Measurements from ENCODE around the gene CDK8. TPM values are rescaled to one million over a fixed set of nuclear protein-coding genes. Genes with fewer than 3 reads are reported as not detected.

CDK8 gene
- total RNA-seq, 6 experiments from 2014 or later: 15.1 to 19.3 (median 17.4) TPM

GRCh38 chr13:26376430-26376829 is 122.5 kb downstream of the CDK8 start:
- Mint-ChIP-seq H3K27ac (no peak overlapping the region), H3K36me3 (ENCODE audit: low read depth) (no peaks in the 10 kb centered on the region), H3K4me1 (ENCODE audit: low read depth) (no peaks in the 10 kb centered on the region), H3K4me3 (no peak overlapping the region), H3K9me3 (no peaks in the 10 kb centered on the region), H3K27me3 (ENCODE audit: insufficient read depth) (no peaks in the 10 kb centered on the region)
- no peak for DNase-seq
- TF ChIP-seq, protein P1, sequence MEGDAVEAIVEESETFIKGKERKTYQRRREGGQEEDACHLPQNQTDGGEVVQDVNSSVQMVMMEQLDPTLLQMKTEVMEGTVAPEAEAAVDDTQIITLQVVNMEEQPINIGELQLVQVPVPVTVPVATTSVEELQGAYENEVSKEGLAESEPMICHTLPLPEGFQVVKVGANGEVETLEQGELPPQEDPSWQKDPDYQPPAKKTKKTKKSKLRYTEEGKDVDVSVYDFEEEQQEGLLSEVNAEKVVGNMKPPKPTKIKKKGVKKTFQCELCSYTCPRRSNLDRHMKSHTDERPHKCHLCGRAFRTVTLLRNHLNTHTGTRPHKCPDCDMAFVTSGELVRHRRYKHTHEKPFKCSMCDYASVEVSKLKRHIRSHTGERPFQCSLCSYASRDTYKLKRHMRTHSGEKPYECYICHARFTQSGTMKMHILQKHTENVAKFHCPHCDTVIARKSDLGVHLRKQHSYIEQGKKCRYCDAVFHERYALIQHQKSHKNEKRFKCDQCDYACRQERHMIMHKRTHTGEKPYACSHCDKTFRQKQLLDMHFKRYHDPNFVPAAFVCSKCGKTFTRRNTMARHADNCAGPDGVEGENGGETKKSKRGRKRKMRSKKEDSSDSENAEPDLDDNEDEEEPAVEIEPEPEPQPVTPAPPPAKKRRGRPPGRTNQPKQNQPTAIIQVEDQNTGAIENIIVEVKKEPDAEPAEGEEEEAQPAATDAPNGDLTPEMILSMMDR (IDR thresholded peaks at IDR 0.05): no peak

DNA sequence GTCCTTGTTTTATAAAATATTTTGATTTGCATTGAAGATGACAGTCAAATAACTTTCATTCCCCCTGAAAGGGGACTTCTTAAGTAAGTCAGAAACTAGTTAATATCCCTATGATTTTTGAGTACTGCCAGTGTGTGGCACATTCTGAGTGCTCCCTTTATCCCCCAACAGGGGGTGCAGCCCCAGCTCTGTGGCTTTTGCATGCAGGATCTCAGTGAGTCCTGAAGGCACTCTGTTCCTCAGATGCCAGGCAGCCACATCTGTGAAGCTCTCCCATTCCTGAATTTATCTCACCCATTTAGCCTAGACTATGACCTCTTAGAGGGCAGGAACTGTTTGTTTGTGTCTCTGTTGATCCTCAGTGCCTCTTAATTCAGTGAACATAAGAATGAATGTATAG is 123.1 kb downstream of the CDK8 start:
- Mint-ChIP-seq H3K27ac (0 out of 2 replicates have a peak overlapping the region, but pooled peaks have one; percentile 9), H3K9me3 (no peaks in the 10 kb centered on the region), H3K4me3 (no peak overlapping the region), H3K27me3 (ENCODE audit: insufficient read depth) (no peaks in the 10 kb centered on the region), H3K4me1 (ENCODE audit: low read depth) (no peaks in the 10 kb centered on the region), H3K36me3 (ENCODE audit: low read depth) (no peaks in the 10 kb centered on the region)
- DNase-seq: peak; percentile 30
- TF ChIP-seq, protein P1 (IDR thresholded peaks at IDR 0.05): peak; percentile 75

DNA sequence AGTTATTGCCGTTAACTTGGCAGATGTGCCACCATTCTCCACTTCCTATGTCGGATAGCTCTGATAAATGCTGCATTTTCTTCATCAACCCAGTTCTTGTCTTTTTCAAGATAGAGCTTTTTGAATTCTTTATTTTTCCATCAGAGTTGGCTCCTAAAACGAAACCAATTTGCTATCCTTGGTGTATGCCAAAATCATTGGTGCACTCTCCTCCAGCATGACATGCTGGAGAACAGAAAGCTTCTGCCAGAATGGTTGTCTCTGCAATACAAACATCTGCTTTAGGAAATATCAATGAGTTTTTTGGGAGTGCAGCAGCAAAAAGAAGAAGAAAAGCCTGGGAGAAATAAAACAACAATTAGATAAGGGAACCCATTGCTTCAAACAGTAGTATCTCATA is 124.2 kb downstream of the CDK8 start:
- H3K36me3 Mint-ChIP-seq (ENCODE audit: low read depth): no peaks in the 10 kb centered on the region

DNA sequence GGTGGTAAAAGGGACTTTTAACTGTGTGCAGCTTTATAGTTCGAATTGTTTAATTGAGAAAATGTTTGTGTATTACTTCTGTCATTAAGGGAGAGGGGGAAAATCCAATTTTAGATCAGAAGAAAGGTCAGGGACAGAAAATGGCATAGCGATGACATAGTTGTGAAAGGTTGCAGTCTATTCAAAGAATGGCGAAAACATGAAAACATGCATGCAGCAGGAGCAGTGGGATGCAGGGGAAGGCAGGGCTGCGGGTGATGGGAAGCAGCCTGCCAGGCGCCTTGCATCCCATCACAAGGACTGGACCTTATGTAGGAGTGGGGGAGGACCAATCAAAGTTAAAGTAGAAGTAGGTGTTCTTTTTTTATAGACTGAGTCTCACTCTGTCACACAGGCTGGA is 125.9 kb downstream of the CDK8 start:
- no peaks in the 10 kb centered on the region for H3K36me3 Mint-ChIP-seq (ENCODE audit: low read depth)
- no peaks in the 10 kb centered on the region for H3K27me3 Mint-ChIP-seq (ENCODE audit: insufficient read depth)
- TF ChIP-seq, protein P1 (IDR thresholded peaks at IDR 0.05): no peak
- H3K9me3 Mint-ChIP-seq: no peaks in the 10 kb centered on the region
- DNase-seq: no peak
- no peak overlapping the region for H3K27ac Mint-ChIP-seq
- no peak overlapping the region for H3K4me3 Mint-ChIP-seq
- no peaks in the 10 kb centered on the region for H3K4me1 Mint-ChIP-seq (ENCODE audit: low read depth)

More for the DNA sequence above, 124.2 kb downstream of the CDK8 start:
- DNase-seq: no peak
- Mint-ChIP-seq H3K4me3 (no peak overlapping the region), H3K27me3 (ENCODE audit: insufficient read depth) (no peaks in the 10 kb centered on the region), H3K27ac (no peak overlapping the region), H3K4me1 (ENCODE audit: low read depth) (no peaks in the 10 kb centered on the region), H3K9me3 (no peaks in the 10 kb centered on the region)
- TF ChIP-seq, protein P1 (IDR thresholded peaks at IDR 0.05): no peak

DNA sequence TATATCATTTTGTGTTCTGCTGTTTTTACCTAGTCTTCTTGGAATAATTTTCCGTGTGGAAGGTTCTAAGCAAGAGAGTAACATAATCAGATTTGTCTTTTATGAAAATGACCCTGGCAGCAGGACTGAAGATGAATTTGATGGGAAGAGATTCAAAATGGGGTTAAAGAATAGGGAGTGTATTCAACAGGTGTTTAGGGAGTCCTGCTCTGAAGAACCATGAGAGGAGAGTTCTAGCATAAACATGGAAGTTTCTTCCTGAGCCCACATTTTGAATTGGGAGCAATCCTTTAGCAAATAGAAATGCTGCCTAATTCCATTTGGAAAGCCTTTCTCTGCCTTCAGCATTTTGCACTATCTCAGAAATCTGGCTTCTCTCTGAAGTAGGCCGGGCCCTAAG is 127.0 kb downstream of the CDK8 start:
- no peak for DNase-seq
- Mint-ChIP-seq H3K4me3 (no peak overlapping the region), H3K9me3 (no peaks in the 10 kb centered on the region)

More for the DNA sequence above, 127.0 kb downstream of the CDK8 start:
- TF ChIP-seq, protein P1 (IDR thresholded peaks at IDR 0.05): no peak
- no peaks in the 10 kb centered on the region for H3K4me1 Mint-ChIP-seq (ENCODE audit: low read depth)
- H3K36me3 Mint-ChIP-seq (ENCODE audit: low read depth): no peaks in the 10 kb centered on the region
- H3K27me3 Mint-ChIP-seq (ENCODE audit: insufficient read depth): no peaks in the 10 kb centered on the region
- H3K27ac Mint-ChIP-seq: no peak overlapping the region
